GM19025 (cell line): ENCODE data around the gene NPDC1.

ENCODE experiments used
- ATAC-seq: cut with Tn5 transposase; IDR thresholded peaks from one replicate; pipeline ENCODE4 v1.9.1; 2021; ENCODE audit warnings: mild to moderate bottlenecking, low read depth, moderate library complexity; ENCODE audit not compliant: unreplicated experiment

The NPDC1 gene, protein sequence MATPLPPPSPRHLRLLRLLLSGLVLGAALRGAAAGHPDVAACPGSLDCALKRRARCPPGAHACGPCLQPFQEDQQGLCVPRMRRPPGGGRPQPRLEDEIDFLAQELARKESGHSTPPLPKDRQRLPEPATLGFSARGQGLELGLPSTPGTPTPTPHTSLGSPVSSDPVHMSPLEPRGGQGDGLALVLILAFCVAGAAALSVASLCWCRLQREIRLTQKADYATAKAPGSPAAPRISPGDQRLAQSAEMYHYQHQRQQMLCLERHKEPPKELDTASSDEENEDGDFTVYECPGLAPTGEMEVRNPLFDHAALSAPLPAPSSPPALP

DNA sequence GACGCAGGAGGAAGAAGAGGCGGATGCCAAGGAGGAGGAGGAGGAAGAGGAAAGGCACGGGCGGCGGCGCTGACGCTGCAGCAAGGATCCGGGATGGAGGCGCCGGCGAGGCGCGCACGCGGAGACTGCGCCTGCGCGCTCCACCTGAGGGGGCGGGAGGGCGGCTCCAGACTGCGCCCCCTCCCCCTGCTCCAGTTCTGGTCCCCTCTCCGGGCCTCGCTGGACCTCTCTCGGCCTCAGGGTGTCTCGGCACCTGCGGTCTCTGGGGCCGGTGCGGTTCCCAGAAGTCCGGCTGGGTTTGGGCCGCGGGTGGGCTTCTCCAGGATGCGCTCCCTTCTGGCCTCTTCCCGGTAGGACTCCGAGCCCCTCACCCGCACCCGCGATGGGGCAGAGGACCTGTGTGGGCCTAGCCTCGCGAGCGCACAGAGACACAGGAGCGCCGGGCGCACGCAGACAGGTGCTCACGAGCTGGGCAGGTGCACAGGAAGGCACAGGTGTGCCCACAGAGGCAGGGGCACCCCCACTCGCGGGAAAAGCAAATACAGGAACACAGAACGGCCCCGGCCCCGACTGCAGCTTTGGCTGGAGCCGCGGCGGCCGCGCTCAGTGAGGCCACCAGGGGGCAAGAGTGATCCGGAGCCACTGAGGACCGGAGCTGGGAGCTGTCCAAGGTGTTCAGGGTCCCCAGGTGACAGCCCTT, at the start of gene NPDC1:
NPDC1 (minus strand) TSS at position 90 of the 700 bp plus-strand sequence. CDS start 188 bp downstream, outside the sequence.
- ATAC-seq, result no peak

DNA sequence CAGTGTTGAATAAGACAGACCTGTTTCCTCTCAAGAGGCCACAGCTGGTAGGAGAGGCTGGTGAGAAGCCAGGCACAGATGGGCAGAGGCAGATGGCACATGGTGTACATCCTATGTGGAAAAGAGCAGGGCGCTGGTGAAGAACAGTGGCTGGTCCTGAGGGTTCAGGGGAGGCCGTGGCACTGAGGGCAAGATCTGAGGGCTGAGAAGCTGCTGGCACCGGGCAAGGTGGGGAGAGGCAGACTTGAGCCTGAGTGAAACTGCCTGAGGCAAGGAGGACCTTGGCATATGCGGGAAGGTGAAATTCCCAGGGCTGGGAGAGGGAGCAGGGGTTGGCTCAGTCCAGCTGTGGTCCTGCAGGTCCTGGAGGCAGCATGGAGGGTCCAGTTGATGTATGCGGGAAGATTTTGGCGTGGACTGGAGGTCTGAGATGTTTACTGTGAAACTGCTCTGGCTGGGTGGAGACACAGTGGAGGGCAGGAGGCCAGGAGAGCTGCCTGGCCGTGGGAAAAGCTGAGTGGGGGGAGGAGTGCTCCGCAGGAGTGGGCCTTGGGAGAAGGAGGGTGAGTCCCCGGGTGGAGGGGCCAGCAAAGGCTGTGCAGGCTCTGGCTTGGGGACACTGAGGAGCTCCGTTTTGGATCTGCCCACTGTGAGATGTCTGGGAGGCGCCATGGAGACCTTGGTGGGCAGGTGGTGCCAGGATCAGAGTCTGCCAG, 43.4 kb upstream of the NPDC1 start:
- no peak for ATAC-seq

DNA sequence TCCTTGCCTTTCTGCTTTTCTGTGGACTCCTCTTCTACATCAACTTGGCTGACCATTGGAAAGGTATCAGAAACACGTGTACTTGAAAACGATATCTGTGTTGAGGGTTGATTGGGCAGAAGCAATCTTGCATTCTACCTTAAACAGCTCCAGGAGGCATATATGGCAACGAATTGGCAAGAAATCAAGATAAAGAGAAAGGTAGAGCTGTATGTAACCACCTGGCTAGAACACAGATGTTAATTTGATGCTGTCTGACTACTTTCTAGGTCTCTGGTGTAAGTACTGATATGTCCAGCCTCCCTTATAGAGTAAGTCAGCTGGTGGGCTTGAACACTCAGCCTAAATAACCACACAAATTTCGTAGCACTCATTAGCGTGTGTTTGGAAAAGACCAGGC, 42.1 kb upstream of the NPDC1 start:
- no peak for ATAC-seq

DNA sequence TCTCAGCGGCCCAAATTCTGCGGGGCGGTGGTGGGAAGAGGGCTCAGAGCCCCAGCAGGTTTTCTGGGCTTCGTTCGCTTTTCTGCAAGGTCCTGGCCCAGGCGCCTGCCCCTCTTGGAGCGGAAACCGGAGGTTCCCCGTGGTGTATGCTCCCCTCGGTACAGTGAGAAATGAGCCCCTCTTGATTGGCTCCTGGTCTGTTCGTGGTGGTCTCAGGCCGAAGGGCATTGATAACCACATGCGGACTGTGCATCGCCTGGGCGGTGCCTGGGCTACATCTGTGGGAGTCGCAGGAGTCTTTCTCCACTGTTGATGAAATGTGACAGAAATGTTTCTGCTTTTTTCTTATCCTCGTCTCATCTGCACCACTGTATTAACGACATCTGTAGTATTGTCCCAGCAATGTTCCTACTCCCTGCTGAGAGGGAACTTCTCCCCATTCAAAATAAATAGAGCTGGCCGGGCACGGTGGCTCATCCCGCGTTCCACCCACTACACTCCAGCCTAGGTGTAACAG, 41.5 kb upstream of the NPDC1 start:
- ATAC-seq, result no peak

DNA sequence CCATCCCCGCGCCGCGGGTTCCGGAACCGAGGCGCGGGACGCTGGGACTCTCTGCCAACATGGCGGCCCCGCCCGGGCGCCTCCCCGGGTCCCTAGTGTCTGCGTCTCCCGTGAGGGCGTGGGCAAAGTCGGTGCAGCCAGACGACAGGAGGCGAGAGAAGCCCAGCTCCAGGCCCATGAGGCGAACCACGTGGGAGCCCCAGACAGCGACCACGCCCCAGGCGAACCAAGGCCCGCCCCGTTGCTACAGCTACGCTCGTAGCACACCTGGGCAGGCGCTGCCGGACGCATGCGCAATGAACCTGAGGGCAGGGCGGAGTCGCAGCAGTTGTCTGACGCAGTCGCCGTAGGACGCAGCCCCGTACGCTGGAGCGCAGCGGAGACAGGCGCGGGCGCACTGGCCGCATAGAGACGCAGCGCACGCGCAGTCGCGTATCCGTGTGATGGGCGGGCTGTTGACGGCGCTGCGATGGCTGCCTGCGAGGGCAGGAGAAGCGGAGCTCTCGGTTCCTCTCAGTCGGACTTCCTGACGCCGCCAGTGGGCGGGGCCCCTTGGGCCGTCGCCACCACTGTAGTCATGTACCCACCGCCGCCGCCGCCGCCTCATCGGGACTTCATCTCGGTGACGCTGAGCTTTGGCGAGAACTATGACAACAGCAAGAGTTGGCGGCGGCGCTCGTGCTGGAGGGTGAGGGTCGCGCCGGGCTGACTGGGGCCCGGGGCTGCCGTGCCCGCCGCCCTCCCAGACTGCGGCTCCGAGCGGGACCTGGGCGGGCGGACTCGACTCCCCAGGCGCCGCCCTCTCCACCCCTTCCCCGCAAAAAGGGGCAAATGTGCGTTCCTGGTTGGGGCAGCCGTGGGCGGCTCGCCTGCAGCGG, 40.8 kb upstream of the NPDC1 start, which contains the start of gene MAN1B1:
MAN1B1 (plus strand) TSS at position 455 of the 878 bp plus-strand sequence; CDS start at position 470, 15 bp downstream.
- peak; percentile 81 for ATAC-seq

DNA sequence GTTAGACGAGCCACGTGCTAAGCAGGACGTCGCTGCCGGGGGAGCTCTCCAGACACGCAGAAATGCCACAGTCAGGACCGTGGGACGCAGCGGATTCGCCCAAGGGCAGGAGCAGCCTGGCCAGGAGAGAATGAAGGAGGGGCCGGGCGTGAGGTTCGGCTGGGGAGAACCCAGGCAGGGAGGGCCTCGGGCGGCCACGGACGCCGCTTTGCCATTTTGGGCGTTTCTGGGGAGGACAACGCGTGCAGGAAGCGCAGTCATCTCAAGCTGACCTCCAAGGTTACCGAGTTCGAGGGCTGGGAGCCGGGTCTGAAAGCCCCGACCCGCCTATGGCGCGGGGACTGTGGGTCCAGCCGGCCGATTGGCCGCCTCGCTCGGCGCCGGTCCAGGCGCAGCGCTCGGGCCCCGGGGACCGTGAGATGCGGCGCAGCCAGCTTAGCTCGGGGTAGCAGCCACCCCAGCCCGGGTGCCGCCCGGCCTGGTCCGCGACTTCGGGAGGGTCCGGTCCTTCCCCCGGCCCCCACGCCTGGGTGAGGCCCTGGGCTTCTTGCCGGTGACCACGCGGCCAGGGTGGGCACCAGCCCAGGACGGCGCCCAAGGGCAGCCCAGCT, 40.0 kb upstream of the NPDC1 start:
- no peak for ATAC-seq

DNA sequence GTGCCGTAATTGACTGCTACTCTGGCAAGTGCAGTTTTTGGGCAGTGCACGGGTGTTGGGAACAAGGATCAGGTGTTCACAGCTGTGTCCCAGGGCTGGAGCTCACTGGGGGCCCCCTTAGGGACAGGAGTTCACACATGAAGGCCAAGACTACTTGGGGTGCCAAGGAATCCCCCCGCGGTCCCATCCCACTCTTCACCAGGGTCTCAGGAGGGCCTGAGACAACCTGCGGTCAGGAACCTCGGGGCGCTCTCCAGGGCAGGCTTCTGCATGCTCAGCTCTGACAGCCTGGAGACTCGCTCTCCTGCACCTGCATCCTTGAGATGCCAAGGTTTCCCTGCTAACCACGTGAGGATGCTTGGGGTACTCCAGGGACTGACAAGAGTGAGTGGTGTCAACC, 38.5 kb upstream of the NPDC1 start:
- no peak for ATAC-seq

DNA sequence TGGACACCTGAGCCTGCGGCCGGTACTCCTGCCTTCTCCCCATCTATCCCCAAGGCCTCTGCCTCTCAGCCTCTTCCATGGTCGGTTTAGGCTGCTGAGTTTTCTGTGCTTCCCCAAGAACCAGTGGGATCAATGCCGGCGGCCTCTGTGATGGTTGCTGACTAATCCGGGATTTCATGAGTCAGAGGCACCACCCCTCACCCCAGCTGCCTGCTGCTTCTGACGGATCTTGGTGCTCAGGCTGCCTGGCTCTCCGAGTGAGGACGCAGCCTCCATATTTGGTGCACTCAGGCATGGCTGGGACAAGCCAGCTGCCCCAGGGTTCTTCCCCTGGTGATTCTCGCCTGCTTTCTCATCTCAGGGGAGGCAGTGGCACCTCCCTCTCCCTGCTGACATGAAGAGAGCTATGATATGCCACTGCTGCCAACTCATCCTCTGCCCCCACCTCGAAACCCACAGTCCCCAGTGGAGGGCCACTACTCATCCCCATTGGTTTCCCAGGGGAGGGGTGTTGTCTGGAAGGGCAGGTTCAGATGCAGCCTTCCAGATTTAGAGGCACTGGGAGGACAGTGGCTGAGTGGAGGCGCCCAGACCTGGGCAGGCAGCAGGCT, 37.5 kb upstream of the NPDC1 start:
- ATAC-seq, result no peak

DNA sequence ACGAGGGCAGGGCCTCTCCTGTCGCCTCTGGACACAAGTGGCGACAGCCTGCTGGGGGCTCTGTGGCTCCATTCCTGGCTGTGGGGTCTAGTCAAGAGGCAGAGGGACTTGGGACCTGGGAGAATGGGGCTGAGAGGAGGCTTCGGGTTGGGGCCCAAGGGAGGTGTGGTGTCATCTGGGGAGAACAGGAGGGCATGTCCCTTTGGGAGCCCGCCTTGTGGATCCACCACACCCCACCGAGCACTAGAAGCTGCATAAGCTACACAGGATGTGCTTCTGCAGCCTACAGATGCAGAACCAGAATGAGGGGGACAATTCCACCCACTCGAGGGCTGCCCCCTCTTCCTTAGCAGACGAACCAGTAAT, 36.9 kb upstream of the NPDC1 start:
- no peak for ATAC-seq

DNA sequence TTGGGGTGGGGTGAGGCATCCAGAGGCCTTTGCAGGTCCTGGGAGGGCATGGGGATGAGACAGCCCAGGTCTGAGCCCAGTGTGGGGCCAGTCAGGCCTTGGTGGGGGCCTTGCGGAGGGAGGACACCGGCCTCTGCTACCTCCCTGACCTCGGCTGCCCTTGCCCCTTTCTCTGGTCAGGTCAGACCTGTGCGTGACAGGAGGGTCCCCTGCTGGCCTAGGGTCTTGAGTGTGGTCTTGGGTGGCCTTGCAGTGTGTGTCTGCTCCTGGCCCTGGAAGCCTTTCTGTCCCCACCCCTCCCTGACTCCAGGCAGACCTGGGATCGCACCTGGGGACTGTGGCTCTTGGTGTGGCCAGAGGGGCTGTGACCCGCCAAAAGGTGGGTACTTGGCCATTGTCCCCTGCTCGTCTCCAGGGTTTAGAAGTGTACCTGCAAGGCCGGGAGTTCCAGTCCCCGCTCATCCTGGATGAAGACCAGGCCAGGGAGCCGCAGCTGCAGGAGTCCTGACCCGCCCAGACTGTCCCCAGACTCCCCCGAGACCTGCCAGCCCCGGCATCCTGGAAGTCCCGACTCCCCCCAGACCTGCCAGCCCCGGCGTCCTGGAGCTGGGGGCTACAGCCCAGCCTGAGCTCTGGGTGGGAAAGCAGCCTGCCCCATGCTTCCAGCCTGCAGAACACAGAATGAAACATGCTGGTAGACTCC, 36.4 kb upstream of the NPDC1 start:
- ATAC-seq, result no peak

DNA sequence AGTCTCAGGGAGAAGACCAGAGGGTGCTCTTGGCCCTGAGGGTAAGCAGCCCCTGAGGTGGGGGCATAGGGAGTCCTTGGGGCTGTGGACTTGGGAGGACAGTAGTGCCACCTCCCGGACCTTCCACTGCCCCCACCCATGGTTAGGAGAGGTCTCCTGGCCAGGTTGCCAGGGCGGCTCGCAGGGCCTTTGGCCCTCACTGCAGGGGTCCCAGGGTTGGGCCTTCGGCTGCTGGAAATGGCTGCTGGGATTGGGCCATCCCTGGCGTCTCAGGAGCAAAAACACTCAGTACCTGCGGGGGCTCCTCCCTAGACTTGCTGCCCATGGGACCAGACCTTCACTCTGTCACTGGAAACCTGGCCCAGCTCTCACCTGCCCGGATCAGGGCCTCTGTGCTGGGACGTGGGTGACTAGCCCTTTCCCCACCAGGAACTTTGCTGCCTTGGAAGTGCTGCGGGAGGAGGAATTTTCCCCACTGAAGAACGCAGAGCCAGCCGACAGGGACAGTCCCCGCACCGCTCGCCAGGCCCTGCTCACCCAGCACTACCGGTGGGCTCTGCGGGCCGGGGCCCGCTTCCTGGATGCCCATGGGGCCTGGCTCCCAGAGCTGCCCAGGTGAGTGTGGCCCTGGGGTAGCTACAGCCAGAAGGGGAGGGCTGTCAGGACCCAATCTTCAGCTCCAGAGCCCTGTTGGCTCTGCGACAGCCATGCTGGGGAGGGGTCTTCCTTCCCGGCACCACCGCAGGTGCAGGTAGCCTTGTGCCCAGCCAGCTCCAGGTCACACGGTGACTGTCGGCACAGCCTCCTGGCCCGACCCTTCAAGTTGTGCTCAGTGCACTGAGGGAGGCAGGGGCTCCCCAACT, 34.5 kb upstream of the NPDC1 start:
- no peak for ATAC-seq

DNA sequence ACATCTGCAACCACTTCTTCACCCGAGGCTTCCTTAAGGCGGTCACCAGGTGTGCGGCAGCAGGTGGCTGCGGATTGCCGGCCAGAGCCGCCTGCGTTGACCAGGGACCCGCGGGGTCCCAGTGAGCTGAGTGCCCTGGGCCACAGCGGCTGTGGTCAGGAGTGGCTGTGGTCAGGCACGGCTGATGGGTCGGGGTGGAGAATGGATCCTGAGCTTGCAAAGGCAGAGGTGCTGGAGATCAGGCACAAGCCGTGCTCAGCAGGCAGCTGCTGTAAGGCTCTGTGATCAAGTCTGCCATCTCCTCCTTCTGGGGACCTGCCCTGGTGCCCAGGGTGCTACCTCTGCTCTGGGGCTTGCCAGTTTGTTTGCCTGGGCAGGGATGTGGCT, 33.4 kb upstream of the NPDC1 start:
- ATAC-seq, result no peak

DNA sequence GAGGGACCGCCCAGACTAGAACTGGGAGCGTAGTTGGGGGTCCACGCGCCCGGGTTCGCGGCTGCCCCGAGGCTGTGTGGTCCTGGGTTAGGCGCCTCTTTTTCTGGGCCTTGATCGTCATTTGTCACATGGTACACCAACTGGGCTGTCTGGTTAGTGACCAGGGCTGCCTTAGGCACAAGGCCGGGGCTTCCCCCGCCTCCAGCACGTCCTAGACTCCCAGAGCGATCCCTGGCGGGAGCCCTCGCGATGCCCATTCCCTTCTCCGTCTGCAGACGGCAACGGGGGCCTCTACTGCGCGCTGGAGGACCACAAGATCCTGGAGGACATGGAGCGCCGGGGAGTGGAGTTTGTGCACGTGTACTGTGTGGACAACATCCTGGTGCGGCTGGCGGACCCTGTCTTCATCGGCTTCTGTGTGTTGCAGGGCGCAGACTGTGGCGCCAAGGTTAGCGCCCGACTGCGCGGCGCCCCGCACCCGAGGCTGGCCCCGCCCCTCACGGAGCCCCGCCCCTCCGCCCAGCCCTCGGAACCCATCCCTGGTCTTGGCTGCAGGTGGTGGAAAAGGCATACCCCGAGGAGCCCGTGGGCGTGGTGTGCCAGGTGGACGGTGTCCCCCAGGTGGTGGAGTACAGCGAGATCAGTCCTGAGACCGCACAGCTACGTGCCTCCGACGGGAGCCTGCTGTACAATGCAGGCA, 32.9 kb upstream of the NPDC1 start:
- ATAC-seq, result no peak

DNA sequence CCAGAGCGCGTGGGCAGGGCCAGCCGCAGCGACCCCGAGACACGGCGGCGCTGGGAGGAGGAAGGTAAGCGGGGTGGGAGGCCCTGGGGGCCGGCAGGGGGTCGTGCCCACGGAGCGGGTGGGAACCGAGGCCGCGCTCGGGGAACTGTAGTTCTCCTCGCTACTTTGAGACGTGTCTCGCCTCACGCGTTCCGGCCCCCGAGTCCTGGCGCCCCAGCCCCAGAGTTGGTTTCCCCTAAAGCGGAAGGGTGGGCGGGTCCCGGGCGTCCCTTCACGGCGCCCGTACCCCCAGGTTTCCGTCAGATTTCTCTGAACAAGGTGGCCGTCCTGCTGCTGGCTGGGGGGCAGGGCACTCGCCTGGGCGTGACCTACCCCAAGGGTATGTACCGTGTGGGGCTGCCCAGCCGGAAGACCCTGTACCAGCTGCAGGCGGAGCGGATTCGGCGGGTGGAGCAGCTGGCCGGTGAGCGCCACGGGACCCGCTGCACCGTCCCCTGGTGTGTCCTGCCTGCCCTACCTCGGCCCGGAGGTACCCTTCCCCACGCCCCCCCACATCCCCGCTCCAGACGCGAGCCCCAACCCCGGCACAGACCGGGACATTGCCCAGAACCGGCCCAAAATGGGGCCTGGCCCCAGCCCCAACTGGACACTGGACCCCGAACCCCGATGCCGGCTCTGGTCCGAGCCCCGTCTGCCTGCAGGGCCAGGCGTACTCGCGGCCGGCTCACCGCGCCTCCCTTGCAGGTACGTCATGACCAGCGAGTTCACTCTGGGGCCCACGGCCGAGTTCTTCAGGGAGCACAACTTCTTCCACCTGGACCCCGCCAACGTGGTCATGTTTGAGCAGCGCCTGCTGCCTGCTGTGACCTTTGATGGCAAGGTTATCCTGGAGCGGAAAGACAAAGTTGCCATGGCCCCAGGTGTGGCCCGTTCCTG, 32.0 kb upstream of the NPDC1 start:
- peak; percentile 21 for ATAC-seq

DNA sequence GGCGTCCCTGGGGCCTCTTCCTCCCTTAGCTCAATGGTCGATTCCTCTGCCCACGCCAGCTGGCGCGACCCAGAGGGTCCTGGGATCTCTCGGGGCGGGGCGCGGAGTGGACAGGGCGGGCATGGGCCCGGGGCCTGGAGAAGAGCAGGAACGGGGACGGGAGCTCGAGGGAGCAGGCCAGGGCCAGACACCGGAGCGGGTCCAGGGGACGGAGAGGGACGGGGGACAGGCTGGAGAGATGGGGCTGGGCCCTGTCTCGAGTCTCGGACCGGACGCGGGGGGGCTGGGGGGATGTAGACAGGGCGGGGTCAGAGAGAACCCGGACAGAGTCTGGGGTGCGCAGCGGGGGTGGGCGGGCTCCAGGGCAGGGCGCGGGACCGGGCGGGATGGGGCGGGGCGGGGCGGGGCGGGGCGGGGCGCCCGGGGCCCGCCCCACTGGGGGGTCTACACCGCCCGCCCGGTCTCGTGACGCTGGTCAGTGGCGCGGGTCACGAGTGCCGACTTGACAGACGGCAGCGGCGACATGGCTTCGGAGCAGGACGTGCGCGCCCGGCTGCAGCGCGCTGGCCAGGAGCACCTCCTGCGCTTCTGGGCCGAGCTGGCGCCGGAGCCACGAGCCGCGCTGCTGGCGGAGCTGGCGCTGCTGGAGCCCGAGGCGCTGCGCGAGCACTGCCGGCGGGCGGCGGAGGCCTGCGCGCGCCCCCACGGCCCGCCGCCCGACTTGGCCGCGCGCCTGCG, 31.2 kb upstream of the NPDC1 start, which contains the start of gene UAP1L1:
UAP1L1 (plus strand) TSS at position 508 of the 738 bp plus-strand sequence; CDS start at position 524, 16 bp downstream.
- ATAC-seq, result peak; percentile 47
